ENCODE data around the gene SH3TC1. TPM values are rescaled to one million over a fixed set of nuclear protein-coding genes. Genes with fewer than 3 reads are reported as not detected.

Gene SH3TC1
- polyA plus RNA-seq, 3 donors, result 36.9 to 85.7 (median 41.9) TPM

DNA sequence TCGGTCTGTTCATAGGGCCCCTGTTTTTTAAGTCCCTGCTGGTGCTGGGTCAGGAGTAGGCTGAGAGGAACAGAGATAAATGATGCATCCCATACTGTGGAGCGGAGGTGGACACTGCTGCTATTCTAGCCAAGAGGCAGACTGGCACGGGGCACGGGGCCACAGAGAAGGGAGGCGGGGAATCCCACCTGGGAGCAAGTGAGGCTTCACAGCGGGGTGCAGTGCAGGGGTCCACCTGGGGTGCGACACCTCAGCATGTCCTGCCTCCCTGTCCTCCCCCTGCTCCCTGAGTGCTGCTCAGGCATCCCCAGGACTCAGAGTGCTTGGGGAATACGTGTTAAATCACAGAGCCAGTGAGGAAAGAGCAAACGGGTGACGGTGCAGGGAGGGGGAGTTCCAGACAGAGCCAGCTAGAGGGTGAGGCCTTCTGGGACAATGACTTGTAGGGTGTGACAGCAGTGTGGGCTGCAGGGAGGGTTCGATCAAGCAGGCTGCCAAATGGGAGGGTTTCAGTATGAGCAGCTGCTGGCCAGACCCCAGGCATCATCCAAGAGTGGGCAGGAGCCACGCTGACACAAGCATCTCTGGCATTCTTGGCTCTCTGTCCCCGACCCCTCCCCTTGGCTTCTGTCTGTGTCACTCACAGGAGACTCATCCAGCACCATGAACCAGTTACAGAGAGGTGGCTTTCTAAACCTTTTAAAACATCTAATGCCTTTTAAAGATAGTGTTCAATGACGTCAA is 56.8 kb downstream of the SH3TC1 start:
- no peak for DNase-seq
- H3K4me2 ChIP-seq (replicated peaks; ENCODE audit: extremely low read depth, low read length, poor library complexity, severe bottlenecking), result no peak overlapping the region
- peak overlapping the region in 1 of 7 donors; percentile 26 for H3K27ac Mint-ChIP-seq
- H3K9me3 ChIP-seq (replicated peaks in 1 of 2; ENCODE audit: control insufficient read depth in 1 of 2, insufficient read depth in 1 of 2, low read length in 2 of 2), result no peaks in the 10 kb centered on the region
- no peaks in the 10 kb centered on the region for H4K20me1 ChIP-seq (ENCODE audit: insufficient read depth, low read length)
- no peaks in the 10 kb centered on the region for H3K36me3 ChIP-seq (replicated peaks in 1 of 2; ENCODE audit: control insufficient read depth in 1 of 2, insufficient read depth in 2 of 2, low read length in 2 of 2)
- peaks cover 4 to 7% (median 6%) of the 10 kb centered on the region in 3 donors for H3K27me3 Mint-ChIP-seq (ENCODE audit: low read depth in 3 of 3)
- H3K4me3 Mint-ChIP-seq, result no peak overlapping the region
- H3K9ac ChIP-seq (ENCODE audit: insufficient read depth, low read length, poor library complexity, severe bottlenecking), result no peak overlapping the region
- H3K36me3 Mint-ChIP-seq, result no peaks in the 10 kb centered on the region
- intact Hi-C loops (cut with micrococcal nuclease), result no loop called here
- H3K79me2 ChIP-seq (ENCODE audit: insufficient read depth, low read length), result no peaks in the 10 kb centered on the region
- no peak overlapping the region for H2AFZ ChIP-seq (ENCODE audit: insufficient read depth, low read depth, low read length, poor library complexity, severe bottlenecking)
- WGBS (ENCODE audit: insufficient coverage), result 94% methylated on average over 12 of the region's 14 CpGs
- no peaks in the 10 kb centered on the region for H3K27me3 ChIP-seq (ENCODE audit: control insufficient read depth in 2 of 2, insufficient read depth in 2 of 2, low read length in 2 of 2)
- H3K4me1 ChIP-seq (ENCODE audit: control insufficient read depth in 1 of 2, insufficient read depth in 2 of 2, low read length in 2 of 2), result peaks cover 1 to 8% of the 10 kb centered on the region in 2 donors
- TF ChIP-seq, protein P1, sequence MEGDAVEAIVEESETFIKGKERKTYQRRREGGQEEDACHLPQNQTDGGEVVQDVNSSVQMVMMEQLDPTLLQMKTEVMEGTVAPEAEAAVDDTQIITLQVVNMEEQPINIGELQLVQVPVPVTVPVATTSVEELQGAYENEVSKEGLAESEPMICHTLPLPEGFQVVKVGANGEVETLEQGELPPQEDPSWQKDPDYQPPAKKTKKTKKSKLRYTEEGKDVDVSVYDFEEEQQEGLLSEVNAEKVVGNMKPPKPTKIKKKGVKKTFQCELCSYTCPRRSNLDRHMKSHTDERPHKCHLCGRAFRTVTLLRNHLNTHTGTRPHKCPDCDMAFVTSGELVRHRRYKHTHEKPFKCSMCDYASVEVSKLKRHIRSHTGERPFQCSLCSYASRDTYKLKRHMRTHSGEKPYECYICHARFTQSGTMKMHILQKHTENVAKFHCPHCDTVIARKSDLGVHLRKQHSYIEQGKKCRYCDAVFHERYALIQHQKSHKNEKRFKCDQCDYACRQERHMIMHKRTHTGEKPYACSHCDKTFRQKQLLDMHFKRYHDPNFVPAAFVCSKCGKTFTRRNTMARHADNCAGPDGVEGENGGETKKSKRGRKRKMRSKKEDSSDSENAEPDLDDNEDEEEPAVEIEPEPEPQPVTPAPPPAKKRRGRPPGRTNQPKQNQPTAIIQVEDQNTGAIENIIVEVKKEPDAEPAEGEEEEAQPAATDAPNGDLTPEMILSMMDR (IDR thresholded peaks at IDR 0.05), result no peak
- no peaks in the 10 kb centered on the region for H3K9me3 Mint-ChIP-seq
- peaks cover 9% of the 10 kb centered on the region for H3K4me1 Mint-ChIP-seq
- H3K27ac ChIP-seq (ENCODE audit: low read depth in 1 of 2, low read length in 2 of 2), result no peak overlapping the region
- H3K4me3 ChIP-seq (replicated peaks in 1 of 3; ENCODE audit: low read depth in 2 of 3, low read length in 3 of 3), result no peak overlapping the region

DNA sequence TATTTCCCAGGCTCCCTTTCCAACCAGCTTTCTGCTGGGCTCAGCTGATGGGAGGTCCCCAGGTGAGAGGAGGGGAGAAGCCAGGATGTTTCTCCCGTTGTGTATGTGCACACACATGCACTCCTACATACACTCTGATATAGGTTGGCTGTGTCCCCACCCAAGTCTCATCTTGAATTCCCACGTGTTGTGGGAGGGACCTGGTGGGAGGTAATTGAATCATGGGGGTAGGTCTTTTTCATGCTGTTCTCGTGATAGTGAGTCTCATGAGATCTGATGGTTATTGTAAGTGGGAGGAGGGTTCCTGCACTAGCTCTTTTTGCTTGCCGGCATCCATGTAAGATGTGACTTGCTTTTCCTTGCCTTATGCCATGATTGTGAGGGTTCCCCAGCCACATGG is 58.8 kb downstream of the SH3TC1 start:
- no peak overlapping the region for H2AFZ ChIP-seq (ENCODE audit: insufficient read depth, low read depth, low read length, poor library complexity, severe bottlenecking)
- H4K20me1 ChIP-seq (ENCODE audit: insufficient read depth, low read length), result no peaks in the 10 kb centered on the region
- Mint-ChIP-seq H3K9me3 (no peaks in the 10 kb centered on the region), H3K27me3 (ENCODE audit: low read depth in 3 of 3) (peaks cover 3 to 10% (median 5%) of the 10 kb centered on the region in 3 donors), H3K4me1 (peaks cover 22% of the 10 kb centered on the region), H3K36me3 (no peaks in the 10 kb centered on the region), H3K4me3 (no peak overlapping the region), H3K27ac (no peak overlapping the region)
- WGBS (ENCODE audit: insufficient coverage), result 88% methylated on average over 1 of the region's 4 CpGs
- no peak overlapping the region for H3K4me2 ChIP-seq (replicated peaks; ENCODE audit: extremely low read depth, low read length, poor library complexity, severe bottlenecking)
- no peak overlapping the region for H3K9ac ChIP-seq (ENCODE audit: insufficient read depth, low read length, poor library complexity, severe bottlenecking)
- H3K9me3 ChIP-seq (replicated peaks in 1 of 2; ENCODE audit: control insufficient read depth in 1 of 2, insufficient read depth in 1 of 2, low read length in 2 of 2), result no peaks in the 10 kb centered on the region
- no peak overlapping the region for H3K4me3 ChIP-seq (replicated peaks in 1 of 3; ENCODE audit: low read depth in 2 of 3, low read length in 3 of 3)
- DNase-seq, result no peak
- H3K36me3 ChIP-seq (replicated peaks in 1 of 2; ENCODE audit: control insufficient read depth in 1 of 2, insufficient read depth in 2 of 2, low read length in 2 of 2), result no peaks in the 10 kb centered on the region
- H3K27me3 ChIP-seq (ENCODE audit: control insufficient read depth in 2 of 2, insufficient read depth in 2 of 2, low read length in 2 of 2), result no peaks in the 10 kb centered on the region
- H3K27ac ChIP-seq (ENCODE audit: low read depth in 1 of 2, low read length in 2 of 2), result no peak overlapping the region
- intact Hi-C loops (cut with micrococcal nuclease), result no loop called here
- TF ChIP-seq, protein P1 (IDR thresholded peaks at IDR 0.05), result no peak
- peaks cover 11 to 20% of the 10 kb centered on the region in 2 donors for H3K4me1 ChIP-seq (ENCODE audit: control insufficient read depth in 1 of 2, insufficient read depth in 2 of 2, low read length in 2 of 2)
- H3K79me2 ChIP-seq (ENCODE audit: insufficient read depth, low read length), result no peaks in the 10 kb centered on the region

Measured in CD14-positive monocyte (primary cell).